ENCODE data around the gene STN1. TPM values are rescaled to one million over a fixed set of nuclear protein-coding genes. Genes with fewer than 3 reads are reported as not detected.

Gene STN1
- total and polyA plus RNA-seq, 9 of the 15 experiments (the other 6 are each of a cell fraction or from before 2014, with no cell fraction given): 9.1 to 19.6 (median 13.8) TPM

GRCh38 chr10:103847346-103847745 is 70.6 kb downstream of the STN1 start:
- no peaks in the 10 kb centered on the region for H3K79me2 ChIP-seq (ENCODE audit: control insufficient read depth, insufficient read depth, low read length)
- WGBS (ENCODE audit: insufficient coverage, low coverage, missing lambda C conversion rate): 7% methylated on average over 2 of the region's 7 CpGs
- no peaks in the 10 kb centered on the region for H3K9me1 ChIP-seq (ENCODE audit: control insufficient read depth, insufficient read depth, low read length)
- H3K4me3 ChIP-seq: no peak overlapping the region
- no peaks in the 10 kb centered on the region for H3K4me1 ChIP-seq (replicated peaks in 1 of 2; ENCODE audit: control insufficient read depth in 2 of 2, insufficient read depth in 2 of 2, low read length in 2 of 2)
- H3K9me3 ChIP-seq (replicated peaks; ENCODE audit: control insufficient read depth, insufficient read depth, low read depth, low read length): no peaks in the 10 kb centered on the region
- in situ Hi-C loops (cut with MboI): loop anchor here (5.0 kb wide), 1 partner anchor 125 kb away; no protein-coding TSS in a partner anchor
- H3K4me2 ChIP-seq (ENCODE audit: insufficient read depth, low read length): no peak overlapping the region
- H2AFZ ChIP-seq (ENCODE audit: low read depth, low read length): no peak overlapping the region
- FAIRE-seq (no peak), DNase-seq (ENCODE audit: extremely low read depth in 1 of 4, low spot score in 3 of 4) (no peak), ATAC-seq (no peak)
- H3K9ac ChIP-seq (ENCODE audit: insufficient read depth in 1 of 2, low read depth in 2 of 2, low read length in 2 of 2): no peak overlapping the region
- BruUV-seq (replicated peaks): no TSS peak
- CTCF ChIA-PET (ENCODE audit: low intra/inter-chr PET ratio): interaction anchor here (0.5 kb wide), 1 partner anchor 12 kb away, joined by 3 read pairs; no protein-coding TSS in a partner anchor
- no peaks in the 10 kb centered on the region for H4K20me1 ChIP-seq (replicated peaks; ENCODE audit: control insufficient read depth, insufficient read depth, low read length)
- H3K27me3 ChIP-seq (ENCODE audit: control insufficient read depth in 2 of 2, insufficient read depth in 2 of 2, low read length in 2 of 2): peaks cover 3 to 44% of the 10 kb centered on the region in 2 experiments
- H3K27ac ChIP-seq (ENCODE audit: extremely low read depth, low read depth, low read length): no peak overlapping the region
- intact Hi-C loops (cut with micrococcal nuclease): no loop called here
- POLR2A ChIA-PET: no interaction called here
- H3K36me3 ChIP-seq (ENCODE audit: control insufficient read depth, insufficient read depth, low read length): no peaks in the 10 kb centered on the region
- no peak for TF ChIP-seq ZFP91 (CRISPR knock-in tag; IDR thresholded peaks at IDR 0.05)
- no peak for TF ChIP-seq HDAC2 (IDR thresholded peaks at IDR 0.05)
- TF ChIP-seq OTX1 (CRISPR knock-in tag; IDR thresholded peaks at IDR 0.05): no peak
- no peak for TF ChIP-seq RBM14 (IDR thresholded peaks at IDR 0.05; ENCODE audit: borderline replicate concordance, insufficient read depth, low read depth, low read length)
- TF ChIP-seq ZNF75A (CRISPR knock-in tag; IDR thresholded peaks at IDR 0.05): no peak
- TF ChIP-seq POLR2H (tag; IDR thresholded peaks at IDR 0.05; ENCODE audit: low read depth): no peak
- TF ChIP-seq HNRNPUL1 (IDR thresholded peaks at IDR 0.05; ENCODE audit: low read length): no peak
- TF ChIP-seq BHLHE40 (IDR thresholded peaks at IDR 0.05; ENCODE audit: low read length): no peak
- TF ChIP-seq NR1H2 (CRISPR knock-in tag; IDR thresholded peaks at IDR 0.05): no peak
- TF ChIP-seq ZFPM2 (CRISPR knock-in tag; IDR thresholded peaks at IDR 0.05): no peak
- TF ChIP-seq TAF9B (IDR thresholded peaks at IDR 0.05; ENCODE audit: partially characterized antibody): no peak
- TF ChIP-seq ZBTB17 (CRISPR knock-in tag; IDR thresholded peaks at IDR 0.05): no peak
- TF ChIP-seq HSF4 (CRISPR knock-in tag; IDR thresholded peaks at IDR 0.05; ENCODE audit: borderline replicate concordance): no peak

All from K562 (cell line).